ENCODE measurements around the gene CACNB1. TPM values are rescaled to one million over a fixed set of nuclear protein-coding genes. Genes with fewer than 3 reads are reported as not detected.

The CACNB1 gene
- total and polyA plus RNA-seq, 2 of the 13 experiments (the other 11 are each of a cell fraction or from before 2014, with no cell fraction given): 0.75 to 1.5 TPM

DNA sequence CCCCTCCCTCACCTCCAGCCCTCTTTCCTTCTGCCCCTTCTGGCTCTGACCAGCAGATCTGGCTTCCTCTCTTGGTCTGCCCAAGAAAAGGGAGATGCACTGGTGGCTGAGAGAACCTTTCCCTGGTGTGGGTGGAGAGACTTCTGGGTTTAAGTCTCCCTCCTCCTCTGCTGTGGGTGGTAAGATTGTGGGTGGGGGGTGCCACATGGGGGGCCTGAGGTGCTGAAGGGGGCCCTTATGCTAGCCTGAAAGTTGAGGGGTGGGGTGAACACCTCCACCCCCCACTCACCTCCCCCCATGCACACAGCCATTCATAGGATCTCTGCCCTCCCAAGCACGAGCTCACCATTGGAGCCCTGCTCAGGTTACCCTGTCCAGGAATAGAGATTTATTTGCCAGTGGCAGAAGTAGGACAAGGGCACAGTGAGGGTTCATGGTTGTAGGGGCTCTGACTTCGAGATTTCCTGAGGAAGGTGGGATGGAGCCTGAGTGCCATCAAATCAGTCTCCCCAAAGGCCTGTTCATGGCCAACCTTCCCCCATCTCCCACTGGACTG is 30.0 kb upstream of the CACNB1 start (continued):
- no peak for TF ChIP-seq RFX3 (CRISPR knock-in tag; IDR thresholded peaks at IDR 0.05)
- TF ChIP-seq ZNF556 (CRISPR knock-in tag; IDR thresholded peaks at IDR 0.05; ENCODE audit: borderline replicate concordance): no peak
- TF ChIP-seq, protein P1, sequence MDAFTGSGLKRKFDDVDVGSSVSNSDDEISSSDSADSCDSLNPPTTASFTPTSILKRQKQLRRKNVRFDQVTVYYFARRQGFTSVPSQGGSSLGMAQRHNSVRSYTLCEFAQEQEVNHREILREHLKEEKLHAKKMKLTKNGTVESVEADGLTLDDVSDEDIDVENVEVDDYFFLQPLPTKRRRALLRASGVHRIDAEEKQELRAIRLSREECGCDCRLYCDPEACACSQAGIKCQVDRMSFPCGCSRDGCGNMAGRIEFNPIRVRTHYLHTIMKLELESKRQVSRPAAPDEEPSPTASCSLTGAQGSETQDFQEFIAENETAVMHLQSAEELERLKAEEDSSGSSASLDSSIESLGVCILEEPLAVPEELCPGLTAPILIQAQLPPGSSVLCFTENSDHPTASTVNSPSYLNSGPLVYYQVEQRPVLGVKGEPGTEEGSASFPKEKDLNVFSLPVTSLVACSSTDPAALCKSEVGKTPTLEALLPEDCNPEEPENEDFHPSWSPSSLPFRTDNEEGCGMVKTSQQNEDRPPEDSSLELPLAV (CRISPR knock-in tag; conservative IDR thresholded peaks at IDR 0.05; ENCODE audit: low read depth): no peak
- no peak for TF ChIP-seq ZSCAN9 (CRISPR knock-in tag; IDR thresholded peaks at IDR 0.05; ENCODE audit: borderline replicate concordance)
- TF ChIP-seq MAFG (CRISPR knock-in tag; IDR thresholded peaks at IDR 0.05): no peak
- no peak for TF ChIP-seq ZBTB38 (CRISPR knock-in tag; IDR thresholded peaks at IDR 0.05)
- no peak for TF ChIP-seq POLR2AphosphoS5 (IDR thresholded peaks at IDR 0.05; ENCODE audit: low read depth, low read length)
- TF ChIP-seq ZNF468 (CRISPR knock-in tag; IDR thresholded peaks at IDR 0.05): no peak
- TF ChIP-seq POLR2G (IDR thresholded peaks at IDR 0.05; ENCODE audit: low read depth, low read length): no peak
- no peak for TF ChIP-seq ZNF83 (CRISPR knock-in tag; IDR thresholded peaks at IDR 0.05; ENCODE audit: borderline replicate concordance)
- no peak for TF ChIP-seq IKZF4 (CRISPR knock-in tag; IDR thresholded peaks at IDR 0.05; ENCODE audit: borderline replicate concordance, low read depth, not compliant biosample characterization)

DNA sequence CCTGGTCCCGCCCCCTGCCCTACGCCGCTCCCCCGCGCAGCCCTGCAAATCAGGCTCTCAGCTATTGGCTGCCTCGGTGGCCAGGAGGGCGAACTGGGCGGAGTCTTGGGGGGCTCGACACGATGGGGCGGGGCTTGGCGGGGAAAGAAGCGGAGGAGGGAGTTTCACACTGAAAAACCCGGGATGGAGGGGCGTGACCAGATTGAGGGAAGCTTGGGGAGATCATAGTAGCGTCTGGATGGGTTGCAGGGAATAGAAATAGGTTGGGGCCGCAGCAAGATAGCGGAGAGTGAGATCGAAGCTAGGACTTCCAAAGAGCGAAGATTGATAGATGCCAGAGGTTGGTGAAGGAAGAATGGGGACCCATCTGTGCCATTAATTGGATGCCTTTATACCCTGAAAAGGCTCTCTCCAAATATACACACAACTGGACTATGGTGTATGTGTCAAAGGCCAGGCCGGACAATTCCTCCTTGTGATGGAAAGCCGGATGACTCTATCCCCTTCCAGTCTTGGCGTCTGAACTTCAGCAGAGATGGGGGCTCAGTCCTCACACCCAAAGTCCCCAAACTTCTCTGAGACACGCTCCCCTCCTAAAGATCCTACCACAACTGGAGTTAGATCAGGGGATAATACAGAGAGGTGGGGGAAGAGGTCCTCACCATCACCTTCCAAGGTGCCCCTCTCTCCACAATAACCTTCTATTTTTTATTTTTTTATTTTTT is 28.7 kb upstream of the CACNB1 start:
- ATAC-seq: peak; percentile 8; the same call in 2 of the 3 replicates
- no peak for TF ChIP-seq ZNF138 (CRISPR knock-in tag; IDR thresholded peaks at IDR 0.05; ENCODE audit: low read depth)
- TF ChIP-seq ZNF260 (CRISPR knock-in tag; IDR thresholded peaks at IDR 0.05; ENCODE audit: borderline replicate concordance, low read depth): no peak
- TF ChIP-seq ZNF264 (CRISPR knock-in tag; IDR thresholded peaks at IDR 0.05): no peak
- TF ChIP-seq, protein P2, sequence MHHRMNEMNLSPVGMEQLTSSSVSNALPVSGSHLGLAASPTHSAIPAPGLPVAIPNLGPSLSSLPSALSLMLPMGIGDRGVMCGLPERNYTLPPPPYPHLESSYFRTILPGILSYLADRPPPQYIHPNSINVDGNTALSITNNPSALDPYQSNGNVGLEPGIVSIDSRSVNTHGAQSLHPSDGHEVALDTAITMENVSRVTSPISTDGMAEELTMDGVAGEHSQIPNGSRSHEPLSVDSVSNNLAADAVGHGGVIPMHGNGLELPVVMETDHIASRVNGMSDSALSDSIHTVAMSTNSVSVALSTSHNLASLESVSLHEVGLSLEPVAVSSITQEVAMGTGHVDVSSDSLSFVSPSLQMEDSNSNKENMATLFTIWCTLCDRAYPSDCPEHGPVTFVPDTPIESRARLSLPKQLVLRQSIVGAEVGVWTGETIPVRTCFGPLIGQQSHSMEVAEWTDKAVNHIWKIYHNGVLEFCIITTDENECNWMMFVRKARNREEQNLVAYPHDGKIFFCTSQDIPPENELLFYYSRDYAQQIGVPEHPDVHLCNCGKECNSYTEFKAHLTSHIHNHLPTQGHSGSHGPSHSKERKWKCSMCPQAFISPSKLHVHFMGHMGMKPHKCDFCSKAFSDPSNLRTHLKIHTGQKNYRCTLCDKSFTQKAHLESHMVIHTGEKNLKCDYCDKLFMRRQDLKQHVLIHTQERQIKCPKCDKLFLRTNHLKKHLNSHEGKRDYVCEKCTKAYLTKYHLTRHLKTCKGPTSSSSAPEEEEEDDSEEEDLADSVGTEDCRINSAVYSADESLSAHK (CRISPR knock-in tag; IDR thresholded peaks at IDR 0.05; ENCODE audit: borderline replicate concordance): no peak
- TF ChIP-seq NR2F2 (IDR thresholded peaks at IDR 0.05; ENCODE audit: borderline replicate concordance, low read depth): no peak

More for the DNA sequence above, 28.7 kb upstream of the CACNB1 start:
- Histone ChIP-seq H2AFZ (ENCODE audit: low read length) (no peak overlapping the region), H3K79me2 (ENCODE audit: insufficient read depth, low read length) (no peaks in the 10 kb centered on the region), H3K9me3 (ENCODE audit: low read length) (no peaks in the 10 kb centered on the region), H3K27ac (ENCODE audit: extremely low read length, insufficient read depth, low read length) (no peak overlapping the region), H3K9ac (ENCODE audit: insufficient read depth, low read depth, low read length) (no peak overlapping the region), H4K20me1 (ENCODE audit: insufficient read depth, low read length) (no peaks in the 10 kb centered on the region), H3K4me2 (ENCODE audit: low read depth, low read length) (peak overlapping the region; percentile 51; the same call in 1 of the 2 replicates), H3K27me3 (ENCODE audit: control insufficient read depth in 1 of 2, insufficient read depth in 2 of 2, low read length in 2 of 2) (peaks cover 26 to 78% of the 10 kb centered on the region in 2 experiments), H3K4me1 (ENCODE audit: insufficient read depth, low read length) (peaks cover 7% of the 10 kb centered on the region; the same call in 1 of the 2 replicates), H3K36me3 (replicated peaks in 1 of 2; ENCODE audit: control insufficient read depth in 1 of 2, insufficient read depth in 2 of 2, low read length in 2 of 2) (no peaks in the 10 kb centered on the region), H3K4me3 (replicated peaks in 1 of 3; ENCODE audit: insufficient read depth in 1 of 3, low read depth in 2 of 3, low read length in 3 of 3) (peak overlapping the region in 2 of 3 experiments; percentile 18 to 57; a peak in 2 of 6 replicates)
- intact Hi-C loops (cut with micrococcal nuclease; ENCODE audit: unreplicated experiment): no loop called here
- ChIA-PET CTCF (ENCODE audit: low intra/inter-chr PET ratio, low total read pairs) (no interaction called here), POLR2A (no interaction called here)
- FAIRE-seq (no peak), DNase-seq (ENCODE audit: low spot score) (no peak)
- 23% methylated on average over 24 of the region's 24 CpGs for WGBS (ENCODE audit: low lambda C conversion rate)
- in situ Hi-C loops (cut with HindIII; ENCODE audit: extremely low pct_ligation_motif_present, low pct_unique_long_range_greater_than_20kb): no loop called here
- BruUV-seq (replicated peaks): no TSS peak
